HepG2 (cell line): Measurements from ENCODE around the gene VPS25. TPM values are rescaled to one million over a fixed set of nuclear protein-coding genes. Genes with fewer than 3 reads are reported as not detected.
A peak's percentile ranks its signal among the peaks of the same experiment; 100 is the strongest.

Experiments used
- EHMT2 ChIP-seq: fragments of 200-600 bp; sonication (generic); IDR thresholded peaks from 2 replicates; pipeline ENCODE4 v1.7.0; 2017; ENCODE audit warnings: antibody characterized with exemption, low read depth, low read length, borderline replicate concordance
- FOXJ3 ChIP-seq: sonication (generic); formaldehyde crosslinking; IDR thresholded peaks from 2 replicates; pipeline ENCODE4 v1.4.0; 2020; ENCODE audit warnings: missing genetic modification reagents, mild to moderate bottlenecking, borderline replicate concordance
- HNF4G ChIP-seq, 2 experiments: sonication (generic) in 1 of 2; formaldehyde crosslinking in 1 of 2; IDR thresholded peaks; 2 replicates each; pipeline versions ENCODE4 v1.4.0 to v1.6.1; 2011 to 2020; ENCODE audit warnings: borderline replicate concordance in 2 of 2, low read depth in 2 of 2, mild to moderate bottlenecking in 2 of 2, low read length in 1 of 2, missing genetic modification reagents in 1 of 2, moderate library complexity in 1 of 2
- ISL2 ChIP-seq: sonication (generic); formaldehyde crosslinking; IDR thresholded peaks from 2 replicates; pipeline ENCODE4 v1.5.0; 2020; ENCODE audit warnings: missing genetic modification reagents
- NFE2L1 ChIP-seq: sonication (generic); formaldehyde crosslinking; IDR thresholded peaks from 2 replicates; pipeline ENCODE4 v1.4.0; 2020; ENCODE audit warnings: missing genetic modification reagents, mild to moderate bottlenecking, borderline replicate concordance
- PAF1 ChIP-seq: IDR thresholded peaks from 2 replicates; pipeline ENCODE4 v1.6.1; 2016; ENCODE audit warnings: missing genetic modification reagents, missing compliant biosample characterization
- PPARG ChIP-seq: conservative IDR thresholded peaks from 2 replicates; pipeline ENCODE4 v1.6.1; 2016; ENCODE audit warnings: missing biosample characterization, missing genetic modification reagents
- SIN3B ChIP-seq: fragments of 150-350 bp; IDR thresholded peaks from 2 replicates; pipeline ENCODE4 v1.6.1; 2014; ENCODE audit warnings: low read length
- SKI ChIP-seq: fragments of 450-650 bp; IDR thresholded peaks from one replicate; pipeline ENCODE4 v1.6.1; 2018; ENCODE audit warnings: mild to moderate bottlenecking; ENCODE audit not compliant: partially characterized antibody
- SPEN ChIP-seq: sonication (generic); formaldehyde crosslinking; IDR thresholded peaks from 2 replicates; pipeline ENCODE4 v1.5.1; 2020; ENCODE audit warnings: low read depth, mild to moderate bottlenecking, missing genetic modification reagents
- U2AF1 ChIP-seq: fragments of 200-400 bp; formaldehyde crosslinking; optimal IDR thresholded peaks from 2 replicates; pipeline ENCODE3; 2017; ENCODE audit warnings: mild to moderate bottlenecking, low read depth, low read length
- ZMYM2 ChIP-seq: sonication (generic); formaldehyde crosslinking; IDR thresholded peaks from 2 replicates; pipeline ENCODE4 v1.8.0; 2022; ENCODE audit warnings: mild to moderate bottlenecking, missing genetic modification reagents
- ZNF160 ChIP-seq: sonication (generic); formaldehyde crosslinking; IDR thresholded peaks from 2 replicates; pipeline ENCODE4 v1.8.0; 2022; ENCODE audit warnings: mild to moderate bottlenecking, inconsistent platforms, missing genetic modification reagents
- ZNF614 ChIP-seq: IDR thresholded peaks from 2 replicates; pipeline ENCODE4 v1.6.1; 2018; ENCODE audit warnings: missing biosample characterization, missing genetic modification reagents, inconsistent platforms, borderline replicate concordance
- ZNF766 ChIP-seq: sonication (generic); formaldehyde crosslinking; IDR thresholded peaks from 2 replicates; pipeline ENCODE4 v1.5.0; 2020; ENCODE audit warnings: missing genetic modification reagents, borderline replicate concordance
- ZSCAN30 ChIP-seq: sonication (generic); formaldehyde crosslinking; IDR thresholded peaks from 2 replicates; pipeline ENCODE4 v1.5.0; 2020; ENCODE audit warnings: mild to moderate bottlenecking, missing genetic modification reagents
- polyA plus RNA-seq, 8 experiments: library from polyadenylated mRNA; depleted of rRNA in 3 of 8; stranded (reverse) in 7 of 8; unstranded in 1 of 8; fragments of >200 nt; fragmentation: Illumina TruSeq in 4 of 8; extraction: Trizol in 4 of 8; gene quantifications; 2 replicates each; pipeline versions ENCODE4 v1.2.1 to v1.2.3, GENCODE V29; 2011 to 2016; ENCODE audit warnings: low read depth in 4 of 8, missing spikeins in 1 of 8, mixed read lengths in 1 of 8; ENCODE audit not compliant: insufficient read depth in 1 of 8
- total RNA-seq, 5 experiments: library from RNA; depleted of rRNA; stranded (reverse); fragments of >200 nt; fragmentation: Illumina TruSeq; extraction: Trizol; gene quantifications; 2 replicates each; pipeline ENCODE4 v1.2.3, GENCODE V29; 2016; ENCODE audit warnings: low read depth in 1 of 5
- TF ChIP-seq, protein P1 (sequence below): conservative IDR thresholded peaks from 2 replicates; pipeline ENCODE4 v1.6.1; 2018; ENCODE audit warnings: missing genetic modification reagents
- TF ChIP-seq, protein P2 (sequence below): sonication (generic); formaldehyde crosslinking; IDR thresholded peaks from 2 replicates; pipeline ENCODE4 v1.4.0; 2020; ENCODE audit warnings: mild to moderate bottlenecking, missing genetic modification reagents
- TF ChIP-seq, protein P3 (sequence below): sonication (generic); formaldehyde crosslinking; conservative IDR thresholded peaks from 2 replicates; pipeline ENCODE4 v1.4.0; 2020; ENCODE audit warnings: missing genetic modification reagents

VPS25 gene
- total and polyA plus RNA-seq, 2 of the 13 experiments (the other 11 are each of a cell fraction or from before 2014, with no cell fraction given): 161 to 249 TPM

DNA sequence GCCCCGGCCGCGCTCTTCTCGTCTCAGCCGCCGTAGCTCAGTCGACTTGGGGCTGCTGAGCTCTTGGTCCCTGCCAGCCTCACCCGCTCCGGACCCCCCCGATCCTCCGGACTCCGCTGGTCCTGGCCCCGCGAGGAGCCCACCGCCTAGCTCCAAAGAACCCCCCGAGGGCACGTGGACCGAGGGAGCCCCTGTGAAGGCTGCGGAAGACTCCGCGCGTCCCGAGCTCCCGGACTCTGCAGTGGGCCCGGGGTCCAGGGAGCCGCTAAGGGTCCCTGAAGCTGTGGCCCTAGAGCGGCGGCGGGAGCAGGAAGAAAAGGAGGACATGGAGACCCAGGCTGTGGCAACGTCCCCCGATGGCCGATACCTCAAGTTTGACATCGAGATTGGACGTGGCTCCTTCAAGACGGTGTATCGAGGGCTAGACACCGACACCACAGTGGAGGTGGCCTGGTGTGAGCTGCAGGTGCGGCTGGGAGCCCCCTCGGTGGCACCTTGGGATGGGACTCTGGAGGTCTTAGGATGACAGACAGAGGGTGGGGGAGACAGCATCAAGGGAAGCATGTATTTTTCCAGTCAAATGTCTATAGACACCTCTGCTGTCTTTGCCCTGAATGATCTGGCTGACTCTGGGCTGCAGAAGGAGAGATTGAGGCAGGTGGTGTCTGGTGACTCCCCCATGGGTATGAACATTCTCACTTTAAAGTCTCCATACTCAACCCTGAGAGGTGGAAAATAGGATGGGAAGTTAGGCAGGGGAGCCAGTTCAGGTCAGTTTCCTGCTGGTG is 7.8 kb downstream of the VPS25 start (continued):
- TF ChIP-seq, protein P1, sequence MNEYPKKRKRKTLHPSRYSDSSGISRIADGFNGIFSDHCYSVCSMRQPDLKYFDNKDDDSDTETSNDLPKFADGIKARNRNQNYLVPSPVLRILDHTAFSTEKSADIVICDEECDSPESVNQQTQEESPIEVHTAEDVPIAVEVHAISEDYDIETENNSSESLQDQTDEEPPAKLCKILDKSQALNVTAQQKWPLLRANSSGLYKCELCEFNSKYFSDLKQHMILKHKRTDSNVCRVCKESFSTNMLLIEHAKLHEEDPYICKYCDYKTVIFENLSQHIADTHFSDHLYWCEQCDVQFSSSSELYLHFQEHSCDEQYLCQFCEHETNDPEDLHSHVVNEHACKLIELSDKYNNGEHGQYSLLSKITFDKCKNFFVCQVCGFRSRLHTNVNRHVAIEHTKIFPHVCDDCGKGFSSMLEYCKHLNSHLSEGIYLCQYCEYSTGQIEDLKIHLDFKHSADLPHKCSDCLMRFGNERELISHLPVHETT (CRISPR knock-in tag): no peak
- no peak for TF ChIP-seq ZMYM2
- TF ChIP-seq ZNF160: no peak
- TF ChIP-seq, protein P2, sequence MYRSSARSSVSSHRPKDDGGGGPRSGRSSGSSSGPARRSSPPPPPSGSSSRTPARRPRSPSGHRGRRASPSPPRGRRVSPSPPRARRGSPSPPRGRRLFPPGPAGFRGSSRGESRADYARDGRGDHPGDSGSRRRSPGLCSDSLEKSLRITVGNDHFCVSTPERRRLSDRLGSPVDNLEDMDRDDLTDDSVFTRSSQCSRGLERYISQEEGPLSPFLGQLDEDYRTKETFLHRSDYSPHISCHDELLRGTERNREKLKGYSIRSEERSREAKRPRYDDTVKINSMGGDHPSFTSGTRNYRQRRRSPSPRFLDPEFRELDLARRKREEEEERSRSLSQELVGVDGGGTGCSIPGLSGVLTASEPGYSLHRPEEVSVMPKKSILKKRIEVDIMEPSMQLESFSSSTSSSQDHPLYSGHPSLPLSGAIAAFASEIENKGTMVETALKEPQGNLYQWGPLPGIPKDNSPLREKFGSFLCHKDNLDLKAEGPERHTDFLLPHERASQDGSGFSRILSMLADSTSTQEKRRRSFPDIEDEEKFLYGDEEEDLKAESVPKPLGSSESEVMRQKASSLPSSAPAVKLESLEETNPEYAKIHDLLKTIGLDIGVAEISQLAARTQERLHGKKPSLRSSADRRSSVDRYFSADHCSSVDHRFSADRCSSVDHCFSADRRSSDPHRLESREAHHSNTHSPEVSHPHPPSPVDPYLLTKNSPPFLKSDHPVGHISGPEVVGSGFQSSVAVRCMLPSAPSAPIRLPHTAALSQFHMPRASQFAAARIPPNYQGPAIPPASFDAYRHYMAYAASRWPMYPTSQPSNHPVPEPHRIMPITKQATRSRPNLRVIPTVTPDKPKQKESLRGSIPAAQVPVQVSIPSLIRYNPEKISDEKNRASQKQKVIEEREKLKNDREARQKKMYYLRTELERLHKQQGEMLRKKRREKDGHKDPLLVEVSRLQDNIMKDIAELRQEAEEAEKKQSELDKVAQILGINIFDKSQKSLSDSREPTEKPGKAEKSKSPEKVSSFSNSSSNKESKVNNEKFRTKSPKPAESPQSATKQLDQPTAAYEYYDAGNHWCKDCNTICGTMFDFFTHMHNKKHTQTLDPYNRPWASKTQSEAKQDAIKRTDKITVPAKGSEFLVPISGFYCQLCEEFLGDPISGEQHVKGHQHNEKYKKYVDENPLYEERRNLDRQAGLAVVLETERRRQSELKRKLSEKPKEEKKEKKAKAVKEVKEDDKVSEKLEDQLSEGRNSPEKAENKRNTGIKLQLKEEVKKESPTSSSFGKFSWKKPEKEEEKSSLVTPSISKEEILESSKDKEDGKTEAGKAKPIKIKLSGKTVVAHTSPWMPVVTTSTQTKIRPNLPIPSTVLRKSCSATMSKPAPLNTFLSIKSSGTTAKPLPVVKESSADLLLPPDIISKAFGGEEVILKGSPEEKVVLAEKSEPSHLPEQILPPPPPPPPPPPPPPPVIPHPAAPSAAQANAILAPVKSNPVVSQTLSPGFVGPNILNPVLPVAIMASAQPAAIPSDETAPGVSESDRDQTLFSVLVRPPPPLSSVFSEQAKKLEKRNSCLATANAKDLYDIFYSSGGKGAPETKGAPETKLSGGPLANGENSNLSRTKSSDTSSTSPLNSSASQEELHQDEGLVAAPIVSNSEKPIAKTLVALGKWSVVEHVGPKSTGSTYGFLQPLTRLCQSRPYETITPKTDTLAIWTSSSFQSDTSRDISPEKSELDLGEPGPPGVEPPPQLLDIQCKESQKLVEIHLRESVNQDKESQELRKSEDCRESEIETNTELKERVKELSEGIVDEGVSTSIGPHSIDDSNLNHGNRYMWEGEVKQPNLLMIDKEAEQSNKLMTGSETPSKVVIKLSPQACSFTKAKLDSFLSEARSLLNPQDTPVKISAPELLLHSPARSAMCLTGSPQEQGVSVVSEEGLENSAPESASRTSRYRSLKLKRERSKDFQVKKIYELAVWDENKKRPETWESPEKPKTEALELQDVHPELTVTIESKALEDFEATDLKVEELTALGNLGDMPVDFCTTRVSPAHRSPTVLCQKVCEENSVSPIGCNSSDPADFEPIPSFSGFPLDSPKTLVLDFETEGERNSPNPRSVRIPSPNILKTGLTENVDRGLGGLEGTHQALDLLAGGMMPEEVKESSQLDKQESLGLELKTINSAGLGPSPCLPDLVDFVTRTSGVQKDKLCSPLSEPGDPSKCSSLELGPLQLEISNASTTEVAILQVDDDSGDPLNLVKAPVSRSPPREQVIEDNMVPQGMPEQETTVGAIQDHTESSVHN (CRISPR knock-in tag): no peak
- no peak for TF ChIP-seq EHMT2
- TF ChIP-seq SPEN (CRISPR knock-in tag): no peak
- no peak for TF ChIP-seq FOXJ3
- TF ChIP-seq ZSCAN30 (CRISPR knock-in tag): no peak
- TF ChIP-seq, protein P3, sequence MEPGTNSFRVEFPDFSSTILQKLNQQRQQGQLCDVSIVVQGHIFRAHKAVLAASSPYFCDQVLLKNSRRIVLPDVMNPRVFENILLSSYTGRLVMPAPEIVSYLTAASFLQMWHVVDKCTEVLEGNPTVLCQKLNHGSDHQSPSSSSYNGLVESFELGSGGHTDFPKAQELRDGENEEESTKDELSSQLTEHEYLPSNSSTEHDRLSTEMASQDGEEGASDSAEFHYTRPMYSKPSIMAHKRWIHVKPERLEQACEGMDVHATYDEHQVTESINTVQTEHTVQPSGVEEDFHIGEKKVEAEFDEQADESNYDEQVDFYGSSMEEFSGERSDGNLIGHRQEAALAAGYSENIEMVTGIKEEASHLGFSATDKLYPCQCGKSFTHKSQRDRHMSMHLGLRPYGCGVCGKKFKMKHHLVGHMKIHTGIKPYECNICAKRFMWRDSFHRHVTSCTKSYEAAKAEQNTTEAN (CRISPR knock-in tag): no peak
- no peak for TF ChIP-seq SKI
- no peak for TF ChIP-seq PPARG (CRISPR knock-in tag)
- TF ChIP-seq ZNF766: peak; percentile 43; the same call in 1 of the 2 replicates
- peak; percentile 32; the same call in 1 of the 2 replicates for TF ChIP-seq NFE2L1
- no peak for TF ChIP-seq U2AF1
- no peak; the same call in 1 of the 2 replicates for TF ChIP-seq ISL2 (CRISPR knock-in tag)
- TF ChIP-seq SIN3B: no peak
- TF ChIP-seq PAF1 (CRISPR knock-in tag): no peak
- TF ChIP-seq ZNF614 (CRISPR knock-in tag): no peak
- no peak for TF ChIP-seq HNF4G (IDR thresholded peaks at IDR 0.05; ENCODE audit: borderline replicate concordance, low read depth, low read length)
- peak; percentile 24 for TF ChIP-seq HNF4G (CRISPR knock-in tag; IDR thresholded peaks at IDR 0.05; ENCODE audit: borderline replicate concordance, low read depth)
